GM21528 (cell line): ENCODE measurements around the gene BACE2.
"Not testable (repeated sequence)": the region's sequence is repeated elsewhere in the genome, so short reads cannot be mapped to it uniquely, and the experiment has no call there.

Experiments
- ATAC-seq: cut with Tn5 transposase; IDR thresholded peaks from one replicate; pipeline ENCODE4 v1.9.1; 2021; ENCODE audit warnings: mild to moderate bottlenecking, moderate library complexity; ENCODE audit not compliant: unreplicated experiment, low FRiP score

Gene BACE2

DNA sequence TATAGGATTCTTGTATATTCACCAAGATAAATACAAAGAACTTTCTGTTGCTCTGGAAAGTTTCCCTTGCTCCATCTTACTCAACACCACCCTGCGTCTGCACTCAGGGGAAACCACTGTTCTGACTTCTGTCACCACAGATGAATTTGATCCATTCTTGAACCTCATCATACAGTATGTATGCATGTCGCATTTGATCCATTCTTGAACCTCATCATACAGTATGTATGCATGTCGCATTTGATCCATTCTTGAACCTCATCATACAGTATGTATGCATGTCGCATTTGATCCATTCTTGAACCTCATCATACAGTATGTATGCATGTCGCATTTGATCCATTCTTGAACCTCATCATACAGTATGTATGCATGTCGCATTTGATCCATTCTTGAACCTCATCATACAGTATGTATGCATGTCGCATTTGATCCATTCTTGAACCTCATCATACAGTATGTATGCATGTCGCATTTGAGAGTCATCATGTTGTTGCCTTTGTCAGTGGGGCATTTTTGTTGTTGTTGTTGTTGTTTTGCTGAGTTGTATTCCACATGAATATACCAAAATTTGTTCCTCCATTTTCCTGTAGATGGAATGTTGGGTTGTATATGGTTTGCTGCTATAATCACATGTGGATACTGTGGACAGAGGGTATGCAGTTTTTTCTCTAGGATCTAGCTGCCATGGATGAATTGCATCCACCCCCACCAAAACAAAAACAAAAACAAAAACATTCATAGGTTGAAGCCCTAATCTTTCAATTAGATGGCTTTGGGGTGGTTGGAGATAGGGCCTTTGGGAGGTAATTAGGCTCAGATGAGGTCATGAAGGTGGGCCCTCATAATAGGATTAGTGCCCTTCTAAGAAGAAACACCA is 145.6 kb downstream of the BACE2 start:
- ATAC-seq = not testable (repeated sequence)

DNA sequence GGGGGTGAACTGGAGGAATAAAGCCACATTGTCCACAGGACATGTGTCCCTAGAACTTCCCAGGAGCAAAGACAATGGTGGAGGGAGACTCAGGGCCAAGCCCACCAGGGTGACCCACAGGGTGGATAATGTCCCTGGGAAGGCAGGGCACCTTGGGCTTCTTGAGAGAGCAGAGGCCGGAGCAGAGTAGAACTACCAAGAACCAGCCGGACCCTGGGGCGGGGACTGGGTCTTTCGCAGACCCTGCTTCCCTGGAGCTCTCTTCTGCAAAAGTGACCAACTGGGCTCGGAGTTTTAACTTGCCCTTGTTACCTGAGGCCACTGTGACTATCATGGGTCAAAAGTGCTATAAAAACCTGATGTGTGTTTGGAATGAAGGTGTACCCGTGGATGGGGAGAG is 147.8 kb downstream of the BACE2 start:
- no peak for ATAC-seq

DNA sequence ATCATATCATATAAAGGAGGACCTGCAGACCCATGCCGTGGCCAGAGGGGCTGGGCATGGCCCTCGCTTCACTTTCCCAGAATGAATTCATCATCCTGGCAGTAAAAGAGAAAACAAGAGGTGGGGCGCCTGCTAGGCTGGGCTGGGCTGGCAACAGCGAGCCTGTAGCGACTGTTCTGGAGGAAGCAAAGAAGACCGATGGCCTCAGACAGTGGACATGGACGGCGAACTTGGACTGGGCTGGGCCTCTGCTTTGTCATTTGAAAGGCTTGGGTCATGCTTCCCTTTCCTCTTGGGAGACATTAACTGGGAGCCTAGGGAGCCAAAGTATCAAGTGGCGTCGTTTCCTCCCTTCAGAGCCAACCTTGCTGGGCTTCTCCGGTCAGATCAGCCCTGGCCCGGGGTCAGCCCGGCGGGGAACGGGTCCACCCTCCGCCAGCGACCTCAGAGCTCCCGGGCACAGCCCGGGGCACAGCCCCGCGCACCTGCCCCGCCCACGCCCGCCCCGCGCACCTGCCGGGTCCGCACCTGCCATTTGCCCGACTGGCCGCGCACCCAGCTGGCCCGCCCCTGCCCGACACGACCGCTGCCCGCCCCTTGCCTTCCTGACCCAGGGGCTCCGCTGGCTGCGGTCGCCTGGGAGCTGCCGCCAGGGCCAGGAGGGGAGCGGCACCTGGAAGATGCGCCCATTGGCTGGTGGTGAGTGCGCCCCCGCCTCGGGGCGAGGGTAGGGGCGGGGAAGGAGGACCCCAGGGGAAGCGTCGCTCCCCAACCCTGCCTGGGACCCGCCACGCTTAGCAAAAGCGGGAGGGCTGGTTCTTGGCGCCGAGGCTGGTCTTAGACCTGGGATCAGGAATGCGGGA is 148.5 kb downstream of the BACE2 start, which contains the start of gene FAM3B:
TSS of gene FAM3B (plus strand) at position 602 of the 863 bp plus-strand sequence. CDS start at position 681, 79 bp downstream.
- no peak for ATAC-seq

DNA sequence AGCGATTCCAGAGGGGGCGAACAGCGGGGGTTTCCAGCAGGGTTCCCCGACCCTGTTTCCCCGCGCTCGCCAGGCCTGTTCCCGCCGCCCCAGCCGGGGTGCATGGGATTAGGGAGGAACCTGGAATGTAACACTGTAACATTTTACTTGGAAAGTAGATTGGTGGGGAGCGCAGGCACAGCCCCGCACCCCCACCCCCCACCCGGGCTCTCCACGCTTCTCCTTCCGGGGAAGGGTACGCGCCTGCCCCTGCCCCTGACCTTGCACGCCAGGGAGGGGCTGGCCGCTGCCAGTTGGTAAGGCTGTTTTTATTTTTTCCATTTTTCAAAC is 149.1 kb downstream of the BACE2 start:
- ATAC-seq = no peak

DNA sequence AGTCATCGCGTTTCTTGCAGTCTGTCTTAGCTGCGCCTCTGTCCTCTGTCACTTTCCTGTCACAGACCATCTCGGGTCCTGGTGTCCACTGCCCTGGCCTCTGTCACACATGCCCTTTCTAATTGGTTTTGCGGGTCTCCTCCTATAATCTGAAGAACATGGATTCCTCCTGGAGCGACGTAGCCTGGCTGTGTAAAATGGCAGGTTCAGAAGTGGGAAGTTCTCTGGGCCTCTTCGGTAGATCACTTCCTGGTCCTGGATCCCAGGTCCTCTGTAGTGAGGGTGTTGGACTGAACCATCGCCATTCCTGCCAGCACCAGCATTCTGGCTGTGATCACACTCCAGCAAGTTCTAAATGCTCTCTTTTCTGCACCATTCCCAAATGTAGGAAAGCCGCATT is 149.5 kb downstream of the BACE2 start:
- ATAC-seq = no peak

DNA sequence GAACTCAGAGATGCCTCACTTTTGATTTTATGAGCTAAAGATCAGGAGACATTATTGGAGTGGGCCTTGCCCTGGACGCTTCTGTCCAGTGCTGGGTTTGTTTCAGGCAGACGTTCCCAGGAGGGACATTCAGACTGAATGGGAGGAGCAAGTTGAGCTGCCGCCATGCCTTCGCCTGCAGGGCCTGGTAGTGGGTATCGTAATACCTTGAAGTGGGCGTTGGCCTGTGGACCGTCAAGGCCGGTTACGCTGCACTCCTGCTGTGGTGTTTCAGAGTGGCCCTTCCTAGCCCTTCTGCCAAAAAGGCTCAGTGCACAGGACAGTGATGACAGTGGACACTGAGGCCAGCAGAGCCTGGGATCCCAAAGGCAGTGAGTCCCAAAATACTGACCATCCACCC is 150.3 kb downstream of the BACE2 start:
- no peak for ATAC-seq

DNA sequence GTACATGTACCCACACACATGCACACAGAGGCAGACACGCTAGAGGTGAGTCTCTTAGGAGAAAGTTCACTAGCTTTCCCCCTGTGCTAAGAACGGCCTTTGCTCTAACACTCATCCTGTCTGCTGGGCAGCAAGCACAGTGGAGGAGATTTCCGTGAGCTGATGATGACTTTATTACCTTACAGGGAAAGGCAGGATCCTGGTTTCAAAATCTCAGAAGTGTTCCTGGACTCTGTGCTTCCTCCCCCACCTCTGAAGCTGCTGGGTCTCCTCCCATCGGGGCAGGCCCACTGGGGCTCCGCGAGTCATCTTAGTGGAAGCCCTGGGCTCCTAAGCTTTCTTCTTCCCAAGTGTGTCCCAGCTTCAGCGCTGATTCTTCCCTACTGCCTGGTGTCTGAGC is 151.3 kb downstream of the BACE2 start:
- no peak for ATAC-seq

DNA sequence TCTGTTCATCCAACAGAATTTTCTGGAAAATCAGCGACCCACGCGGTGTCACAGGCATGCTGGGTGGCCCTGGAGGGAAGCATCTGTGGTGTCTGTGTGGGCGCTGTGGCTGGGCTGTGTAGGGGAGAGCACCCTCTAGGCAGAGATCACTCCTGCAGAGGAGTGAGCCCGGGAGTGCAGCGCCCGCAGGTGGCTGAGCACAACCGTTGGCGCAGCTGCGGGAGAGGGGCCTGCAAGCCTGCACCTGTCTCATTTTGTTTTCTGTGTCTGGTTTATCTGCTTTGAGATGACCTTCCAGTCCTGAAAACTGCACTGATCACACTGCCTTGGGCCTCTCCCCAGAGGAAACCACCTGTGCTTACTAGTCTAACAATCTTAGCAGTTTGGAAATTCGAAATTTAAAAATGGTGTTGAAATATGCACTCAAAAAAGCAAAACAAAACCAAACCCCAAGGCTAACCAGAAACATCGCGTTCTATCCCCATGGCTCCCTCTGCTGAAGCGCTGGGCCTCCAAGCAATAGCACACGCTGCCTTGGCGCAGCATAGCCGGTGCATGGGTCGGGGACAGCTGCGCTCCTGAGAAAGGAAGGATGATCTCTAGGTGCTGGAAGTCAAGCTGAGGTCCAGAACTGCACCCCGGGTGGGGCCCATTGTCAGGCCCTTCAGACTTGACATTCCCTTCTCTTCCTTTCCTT is 153.4 kb downstream of the BACE2 start:
- no peak for ATAC-seq

DNA sequence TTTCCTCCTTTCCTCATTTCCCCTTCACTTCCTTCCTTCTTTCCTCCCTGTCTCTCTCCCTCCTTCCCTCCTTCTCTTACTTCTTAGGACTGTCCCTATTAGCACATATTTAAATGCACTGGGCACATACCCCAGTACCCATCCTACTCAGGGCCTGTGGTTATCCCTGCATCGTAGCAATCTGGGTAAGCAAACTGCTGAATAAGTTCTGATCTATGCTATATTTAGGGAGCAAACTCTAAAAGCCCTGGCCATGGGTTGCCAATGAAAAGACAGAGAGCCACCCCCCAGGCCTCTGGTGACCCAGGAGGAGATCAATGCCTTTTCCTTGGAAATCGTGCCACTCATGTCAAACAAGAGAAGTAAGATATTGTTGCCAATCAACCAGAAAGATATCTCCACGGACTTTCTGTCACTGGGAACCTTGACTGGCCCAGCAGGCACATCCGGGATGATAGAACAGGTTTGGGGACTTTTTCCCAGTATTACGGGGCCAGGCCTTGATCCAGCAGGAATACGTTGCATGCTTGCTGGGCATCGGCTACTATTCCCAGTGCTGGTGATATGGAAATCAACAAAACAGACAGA is 154.0 kb downstream of the BACE2 start:
- no peak for ATAC-seq

DNA sequence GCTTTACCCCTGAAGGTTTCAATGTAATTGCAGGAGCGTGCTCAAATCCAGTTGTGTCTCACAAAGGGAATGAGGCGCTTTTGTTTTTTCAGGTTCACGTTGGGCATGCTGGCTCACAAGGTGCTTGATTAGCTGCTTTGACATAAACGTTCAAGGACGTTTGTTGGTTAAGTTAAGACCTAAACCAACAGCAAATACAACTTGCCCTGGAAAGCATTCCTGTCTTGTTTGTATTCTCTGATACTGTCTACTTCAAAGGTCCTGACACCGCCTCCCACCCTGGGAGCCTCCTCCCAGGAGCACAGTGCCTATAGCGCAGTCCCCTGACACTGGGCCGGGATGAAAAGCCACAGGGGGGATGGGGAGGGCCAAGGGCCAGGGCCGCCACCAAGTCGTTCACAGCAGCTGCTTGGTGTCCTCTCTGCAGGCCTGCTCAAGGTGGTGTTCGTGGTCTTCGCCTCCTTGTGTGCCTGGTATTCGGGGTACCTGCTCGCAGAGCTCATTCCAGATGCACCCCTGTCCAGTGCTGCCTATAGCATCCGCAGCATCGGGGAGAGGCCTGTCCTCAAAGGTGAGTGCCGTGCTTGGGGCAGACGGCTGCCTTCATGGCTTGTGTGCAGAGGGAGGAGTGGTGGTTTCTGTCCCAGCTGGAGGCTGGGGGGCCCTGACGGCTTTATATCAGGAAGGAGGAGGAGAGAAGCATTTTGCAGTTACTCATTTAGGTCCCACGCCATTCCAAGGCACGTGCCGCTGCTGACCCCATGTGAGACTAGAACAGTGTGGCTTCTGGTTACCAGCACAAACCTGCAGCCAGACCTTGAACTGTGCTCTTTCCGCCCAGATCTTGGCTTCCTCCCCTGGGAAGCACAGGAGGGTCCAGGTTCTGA is 154.8 kb downstream of the BACE2 start:
- no peak for ATAC-seq

DNA sequence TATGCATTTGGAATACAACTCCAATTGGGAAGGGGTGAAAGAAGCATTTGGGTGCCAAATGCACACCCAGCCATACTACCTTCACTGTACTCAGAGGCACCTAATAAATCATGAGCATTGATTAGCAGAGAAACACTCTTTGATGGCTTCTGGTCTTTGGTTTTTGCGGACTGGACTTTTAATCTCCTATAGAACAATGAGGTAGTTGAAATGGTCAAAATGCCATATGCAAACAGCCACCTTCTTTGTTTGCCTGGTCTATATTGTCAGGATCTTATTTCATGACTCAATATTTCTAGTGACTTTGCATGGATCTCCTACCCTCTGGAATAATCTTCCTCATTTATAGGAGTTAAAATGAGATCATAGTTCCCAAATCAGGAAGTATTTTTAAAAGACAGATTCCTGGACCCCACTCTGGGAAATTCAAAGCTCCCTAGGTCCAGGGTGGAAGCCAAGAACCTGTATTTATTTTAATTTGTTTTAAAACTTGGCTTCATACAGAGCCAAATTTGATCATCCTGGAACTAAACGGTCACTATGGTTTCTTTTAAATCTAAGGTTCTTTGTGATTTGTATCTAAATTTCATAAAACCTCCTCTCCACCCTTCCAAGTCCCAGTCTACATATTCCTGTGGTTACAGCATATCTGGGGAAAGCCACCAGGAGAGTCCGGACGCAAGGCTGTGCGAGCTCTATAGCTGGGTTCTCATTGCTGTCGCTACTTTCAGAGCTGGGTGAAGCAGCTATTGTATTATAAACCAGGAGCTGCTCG is 157.4 kb downstream of the BACE2 start:
- ATAC-seq = no peak

DNA sequence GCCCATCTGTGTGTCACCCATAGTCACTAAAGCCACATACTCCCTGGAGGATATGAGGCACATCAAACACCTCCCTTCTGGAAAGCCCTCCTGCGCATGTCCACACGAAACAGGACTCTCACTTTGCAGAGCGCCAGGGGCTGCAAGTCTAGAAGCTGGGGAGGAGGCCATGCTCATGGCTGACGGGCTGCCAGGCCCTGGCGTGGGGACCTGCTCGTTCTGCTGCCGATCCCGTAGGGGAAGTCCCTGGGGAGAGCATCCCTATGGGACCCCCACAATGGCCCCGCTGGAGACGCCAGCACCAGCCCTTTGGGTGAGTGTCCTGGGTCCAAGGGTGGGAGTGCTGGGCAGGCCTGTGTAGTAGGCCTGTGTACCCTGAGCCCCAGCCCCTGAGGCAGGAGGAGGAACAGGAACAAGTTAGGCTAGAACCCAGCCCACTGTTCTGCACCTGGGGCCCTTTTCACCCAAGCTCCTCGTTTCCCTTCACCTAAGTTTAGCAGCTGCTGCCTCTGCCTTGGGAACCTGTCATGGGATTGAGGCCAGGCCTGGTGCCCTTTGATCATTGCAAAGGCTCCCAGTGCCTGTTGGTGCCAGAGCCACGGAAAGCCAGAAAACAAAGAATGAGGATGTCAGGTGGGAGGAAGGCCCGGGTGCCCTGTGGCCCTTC is 158.6 kb downstream of the BACE2 start:
- no peak for ATAC-seq

DNA sequence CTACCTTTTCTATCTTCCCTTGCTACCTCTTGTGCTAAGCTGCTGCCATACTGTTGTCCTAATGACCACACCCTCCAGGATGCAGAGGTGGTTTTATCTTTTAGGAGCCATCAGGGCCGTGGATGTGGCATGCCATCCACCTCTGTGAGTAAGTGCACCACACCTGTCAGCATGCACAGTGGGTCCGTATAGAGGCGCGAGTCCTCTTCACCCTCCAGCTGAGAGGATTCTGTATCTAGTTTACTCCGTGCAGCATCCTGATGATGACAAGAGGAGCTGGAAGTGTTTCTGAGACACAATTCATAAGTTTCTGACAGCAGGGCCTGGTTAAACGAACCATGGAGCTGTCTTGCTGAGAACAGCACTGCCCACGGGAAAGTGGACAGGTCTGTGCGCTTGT is 159.8 kb downstream of the BACE2 start:
- no peak for ATAC-seq

DNA sequence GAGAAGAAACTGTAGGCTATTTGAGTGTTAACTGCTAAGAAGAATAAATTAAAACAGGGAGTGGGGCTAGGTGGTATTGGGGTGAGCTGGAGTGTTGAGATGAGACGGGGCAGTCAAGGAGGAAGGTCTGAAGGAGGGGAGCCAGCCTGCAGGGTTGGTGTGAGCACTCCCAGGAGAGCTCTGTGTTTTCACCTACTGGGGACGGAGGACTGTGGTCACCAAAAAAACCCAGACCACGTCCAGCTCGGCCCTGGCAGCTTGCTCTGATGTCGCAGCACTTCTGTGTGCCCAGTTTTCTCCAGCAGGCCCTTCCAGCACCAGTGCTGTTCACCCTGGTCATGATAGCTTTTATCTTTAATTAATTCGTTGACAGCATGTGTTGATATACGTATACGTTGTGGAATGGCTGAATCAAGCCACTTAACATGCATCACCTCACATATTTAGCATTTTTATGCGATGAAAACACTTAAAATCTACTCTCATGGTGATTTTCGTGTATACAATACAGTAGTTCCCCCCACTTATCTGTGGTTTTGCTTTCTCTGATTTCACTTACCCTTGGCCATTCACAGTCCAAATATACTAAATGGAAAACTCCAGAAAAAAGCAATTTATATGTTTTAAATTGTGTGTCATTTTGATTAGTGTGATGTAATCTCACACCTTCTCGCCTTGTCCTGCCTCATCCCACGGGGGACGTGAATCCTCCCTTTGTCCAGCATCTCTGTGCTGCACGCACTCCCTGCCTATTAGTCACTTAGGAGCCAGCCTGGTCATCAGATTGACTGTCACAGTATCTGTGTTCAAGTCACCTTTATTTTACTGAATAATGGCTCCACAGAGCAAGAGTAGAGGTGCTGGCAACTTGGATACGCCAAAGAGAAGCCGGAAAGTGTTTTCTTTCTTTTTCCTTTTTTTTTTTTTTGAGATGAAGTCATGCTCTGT is 161.0 kb downstream of the BACE2 start:
- ATAC-seq = no peak
